GM21619 (cell line): Measurements from ENCODE around the gene SLC35F4.

Experiments used
- ATAC-seq: cut with Tn5 transposase; IDR thresholded peaks from one replicate; pipeline ENCODE4 v1.9.1; 2021; ENCODE audit not compliant: unreplicated experiment

Gene SLC35F4

DNA sequence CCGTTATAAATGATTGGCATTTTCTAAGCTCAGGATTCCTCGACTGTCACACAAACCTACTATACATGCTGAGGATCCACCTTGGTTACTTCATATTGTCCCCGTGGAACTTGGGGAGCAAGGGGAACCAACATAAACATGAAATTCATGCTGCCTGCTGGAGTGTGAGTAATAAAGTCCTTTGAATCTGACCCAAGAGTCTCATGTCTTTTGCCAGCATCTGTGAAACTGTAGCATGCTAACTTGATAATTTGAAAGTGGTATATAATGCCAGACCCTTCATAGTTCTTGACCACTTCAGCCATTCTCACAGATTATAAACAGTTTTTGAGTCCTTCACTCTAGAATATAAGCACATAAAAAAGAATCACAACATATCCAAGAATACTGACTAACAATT lies 17.1 kb downstream of the SLC35F4 start:
- no peak for ATAC-seq

DNA sequence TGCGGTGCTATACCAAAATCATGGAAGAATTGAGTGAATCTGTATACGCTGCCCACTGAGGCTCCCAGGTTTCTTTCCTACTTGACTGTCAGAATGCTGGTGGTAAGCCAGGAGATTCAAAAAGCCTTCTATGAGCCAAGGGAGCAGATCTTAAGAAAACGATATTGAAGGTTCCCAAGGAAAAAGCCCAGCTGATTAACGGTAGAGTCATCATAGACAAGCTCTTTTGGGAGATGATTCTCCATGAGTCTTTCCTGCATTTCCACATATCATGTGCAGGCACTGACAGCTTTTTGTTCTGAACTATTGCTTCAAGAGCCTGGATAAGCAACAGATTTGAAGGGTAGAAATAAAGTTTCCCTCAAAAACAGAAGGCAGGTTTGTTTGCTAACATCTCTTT lies 17.5 kb downstream of the SLC35F4 start:
- ATAC-seq, result no peak

DNA sequence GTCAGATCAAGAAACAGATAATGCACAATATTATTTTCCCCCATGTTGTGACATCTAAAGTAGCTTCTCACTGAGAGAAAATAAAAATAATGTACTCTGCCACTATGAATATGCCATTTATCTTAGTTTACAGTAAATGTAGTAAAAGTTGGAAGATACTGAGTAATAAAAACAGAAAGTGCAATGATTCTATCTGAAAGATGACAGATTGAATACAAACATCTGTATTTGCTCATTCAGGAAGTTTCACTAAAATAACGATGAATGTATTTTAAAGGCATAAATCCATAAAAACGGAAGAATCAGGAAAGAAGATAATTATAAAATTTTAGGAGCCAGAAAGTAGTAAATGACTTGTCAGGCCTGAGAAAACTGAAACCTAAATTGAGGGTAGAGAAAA lies 18.2 kb downstream of the SLC35F4 start:
- ATAC-seq, result no peak

DNA sequence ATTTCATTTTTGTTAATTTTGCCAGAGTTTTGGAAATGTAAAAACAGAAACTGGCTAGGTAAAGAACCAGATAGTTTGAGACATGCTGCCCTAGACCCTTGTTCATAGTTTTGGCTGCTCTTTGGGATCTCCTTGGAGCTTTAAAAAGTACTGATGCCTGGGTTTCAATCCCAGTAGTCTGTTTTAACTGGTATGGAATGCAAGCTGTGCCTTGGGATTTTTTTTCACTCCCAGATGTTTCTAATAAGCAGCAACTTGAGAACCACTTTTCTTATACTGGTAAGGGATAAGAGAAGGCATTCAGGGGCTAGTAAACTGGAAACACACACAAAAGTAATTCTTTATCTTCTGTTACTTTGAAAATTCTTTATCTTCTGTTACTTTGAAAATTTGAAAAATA lies 18.8 kb downstream of the SLC35F4 start:
- no peak for ATAC-seq

DNA sequence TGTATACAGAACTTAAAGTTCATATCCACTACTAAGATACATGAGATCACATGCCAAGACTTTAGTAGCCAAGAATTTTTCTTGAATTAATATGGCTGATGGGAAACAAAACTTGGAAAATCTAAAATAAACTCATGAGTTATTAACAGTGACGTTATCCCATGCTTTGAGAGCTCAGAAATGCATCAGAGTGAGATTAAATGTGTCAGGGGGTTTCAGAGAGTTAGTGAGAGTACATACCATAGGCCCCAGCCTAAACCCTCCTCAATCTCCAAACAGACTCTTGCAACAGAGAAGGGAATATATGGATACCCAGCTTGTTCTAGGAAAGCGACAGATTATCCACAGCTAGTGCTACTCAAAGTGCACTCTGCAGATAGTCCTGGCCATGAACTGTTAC lies 19.3 kb downstream of the SLC35F4 start:
- ATAC-seq, result no peak

DNA sequence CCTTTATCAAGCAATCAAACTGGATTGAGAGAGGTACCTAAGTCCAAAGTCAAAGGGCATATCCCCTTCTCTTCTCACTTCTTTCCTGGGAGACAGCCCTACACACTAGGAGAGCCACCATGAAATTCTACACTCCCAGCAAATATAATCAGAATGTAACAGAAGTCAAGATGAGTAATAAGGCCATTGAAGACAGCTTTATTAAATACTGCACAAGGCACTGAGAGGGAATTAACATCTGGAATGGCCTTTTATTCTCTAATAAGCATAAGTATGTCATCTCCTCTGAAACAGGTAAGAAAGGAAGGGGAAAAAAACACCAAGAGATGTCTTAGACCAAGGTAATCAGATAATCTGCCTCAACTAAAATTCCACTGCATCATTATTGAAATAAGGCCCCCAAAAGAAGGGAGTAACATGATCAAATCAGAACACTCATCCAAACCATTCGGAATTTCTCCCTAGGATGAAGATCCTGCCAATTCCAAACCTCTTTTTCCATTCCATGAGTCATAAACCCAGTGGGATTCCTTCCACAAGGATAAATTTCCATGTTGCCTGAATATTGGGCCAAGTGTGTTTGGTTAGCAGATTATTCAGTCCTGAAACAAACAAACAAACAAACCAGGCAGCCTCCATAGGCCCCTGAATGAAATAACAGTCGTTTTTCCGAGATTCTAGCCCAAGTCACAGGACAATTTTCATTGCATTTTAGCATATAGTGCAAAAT lies 19.9 kb downstream of the SLC35F4 start:
- ATAC-seq, result no peak

DNA sequence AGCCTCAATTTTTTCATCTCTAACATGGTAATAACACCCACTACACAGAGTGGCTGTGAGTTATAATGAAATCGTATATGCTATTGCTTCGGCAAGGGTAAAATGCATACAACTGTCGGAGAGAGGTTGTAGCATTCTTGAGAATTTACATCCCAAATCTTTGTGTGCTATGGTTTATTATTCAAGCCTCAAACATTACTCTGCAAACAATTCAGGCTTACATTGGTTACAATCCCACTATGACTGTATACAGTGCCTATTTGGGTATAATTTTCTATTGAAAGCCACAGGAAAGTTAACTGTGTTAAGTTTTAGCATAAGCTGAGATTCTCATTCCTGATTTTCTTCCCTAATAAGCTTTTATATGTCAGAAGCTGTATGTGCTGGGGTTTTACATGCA lies 20.6 kb downstream of the SLC35F4 start:
- no peak for ATAC-seq

DNA sequence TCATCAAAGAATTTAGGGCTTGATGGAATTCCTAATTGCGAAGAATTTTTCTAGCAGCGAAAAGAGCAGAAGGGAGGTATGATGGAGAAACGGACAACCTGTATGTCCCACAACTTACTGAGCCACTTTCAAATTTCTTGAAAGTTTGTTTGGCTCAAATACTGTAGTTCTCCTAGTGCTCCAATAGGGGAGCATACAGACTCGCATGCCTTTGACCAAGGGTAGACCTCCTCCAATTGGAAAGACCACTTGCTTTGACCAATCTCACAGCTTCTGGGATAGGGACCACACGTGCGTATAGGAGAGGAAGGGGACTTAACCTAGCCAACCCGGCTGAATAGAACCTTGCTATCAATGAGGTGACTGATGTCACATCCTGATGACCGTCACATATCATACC lies 28.6 kb downstream of the SLC35F4 start:
- no peak for ATAC-seq

DNA sequence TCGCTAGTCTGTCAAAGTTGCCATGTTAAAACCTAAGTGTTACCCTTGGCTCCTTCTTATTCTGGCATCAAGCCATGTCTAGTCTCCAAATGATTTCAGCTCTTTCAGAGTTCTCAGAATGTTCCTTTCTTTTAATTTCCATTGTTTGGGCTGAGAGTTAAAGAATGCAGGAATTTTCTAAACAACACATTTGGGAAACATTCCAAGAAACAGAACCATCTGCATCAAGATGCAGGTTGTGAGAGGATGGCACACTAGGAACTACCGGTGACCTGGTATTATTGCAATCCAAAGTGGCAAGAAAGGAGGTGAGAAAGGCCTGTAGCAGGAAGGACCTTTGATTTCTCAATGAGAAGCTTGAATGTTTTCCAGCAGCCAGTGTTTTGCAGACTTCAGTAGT lies 30.1 kb downstream of the SLC35F4 start:
- no peak for ATAC-seq

DNA sequence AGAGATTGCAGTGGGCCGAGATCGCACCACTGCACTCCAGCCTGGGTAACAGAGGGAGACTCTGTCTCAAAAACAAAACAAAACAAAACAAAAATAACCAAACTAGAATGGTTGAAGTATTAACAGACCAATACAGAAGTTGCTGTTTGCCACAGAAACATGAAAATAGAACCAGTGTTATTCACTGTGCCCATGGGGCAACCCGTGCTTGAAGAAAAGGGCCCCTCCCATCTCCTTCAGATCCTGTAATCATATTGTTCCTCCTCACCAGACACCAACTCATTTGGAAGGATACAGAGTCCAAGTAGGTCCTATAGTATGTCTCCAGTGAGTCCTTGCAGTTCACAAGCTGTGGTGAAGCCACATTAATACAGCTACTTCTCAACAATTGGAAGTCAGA lies 30.9 kb downstream of the SLC35F4 start:
- ATAC-seq, result no peak

DNA sequence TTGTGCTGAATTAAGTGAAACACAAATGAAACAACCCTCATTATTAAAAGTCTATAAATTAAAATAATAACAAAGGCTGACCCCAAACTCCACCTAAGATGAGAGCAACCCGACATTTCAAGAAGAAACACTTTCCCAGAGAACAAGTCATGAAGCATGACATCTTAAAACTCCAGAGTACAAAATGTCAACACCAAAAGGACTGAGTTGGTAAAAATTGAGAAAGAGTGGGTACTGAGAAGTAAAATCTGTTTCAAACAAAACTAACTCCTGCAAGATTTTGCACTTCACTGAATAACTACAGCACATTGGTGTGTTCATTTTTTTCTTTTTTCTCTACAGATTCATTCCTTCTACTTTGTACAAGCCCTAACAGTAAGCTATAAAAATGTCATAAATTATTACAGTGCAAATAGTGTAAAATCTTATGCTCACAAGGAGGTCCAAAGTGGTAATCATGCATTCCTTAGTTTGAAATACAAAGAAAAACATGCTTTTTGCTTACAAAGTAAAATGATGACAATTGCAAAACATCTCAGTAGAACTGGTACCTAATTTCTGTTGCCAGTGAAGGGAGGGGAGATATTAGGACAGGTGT lies 31.8 kb downstream of the SLC35F4 start:
- no peak for ATAC-seq

DNA sequence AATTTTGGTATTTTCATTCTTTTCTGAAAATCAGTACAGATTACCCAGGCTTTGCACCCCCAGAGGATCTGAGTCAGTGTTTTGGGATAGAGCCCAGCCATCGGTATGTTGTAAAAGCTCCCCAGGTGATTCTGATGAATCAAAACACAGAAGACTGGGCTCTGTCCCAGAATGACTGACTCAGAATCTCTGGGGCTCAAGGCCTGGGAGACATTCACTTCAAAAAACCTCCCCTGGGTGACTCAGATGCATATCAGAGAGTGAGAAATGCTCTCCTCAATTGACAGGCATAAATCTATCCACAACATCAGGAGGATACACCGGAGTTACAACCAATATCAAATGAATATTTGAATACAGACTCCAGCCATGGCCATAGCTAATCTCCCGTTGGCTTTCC lies 32.6 kb downstream of the SLC35F4 start:
- no peak for ATAC-seq

DNA sequence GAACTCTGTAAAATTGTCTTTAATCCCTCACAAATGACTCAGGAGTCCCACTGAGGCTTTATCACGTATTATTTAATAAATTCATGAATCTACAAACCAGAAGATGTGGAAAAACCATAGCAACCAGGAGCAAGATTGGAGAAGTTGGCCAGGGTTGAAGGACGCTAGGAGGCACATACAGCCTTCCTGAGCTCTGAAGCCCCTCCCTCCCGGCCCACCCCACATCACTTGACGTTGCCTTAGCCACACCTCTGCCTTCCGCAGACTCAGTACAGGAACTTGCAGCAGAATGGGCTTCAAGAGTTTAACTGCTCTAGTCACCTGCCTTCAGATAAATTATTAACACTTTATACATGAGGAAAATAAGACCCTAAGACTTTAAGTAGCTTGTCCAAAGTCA lies 33.9 kb downstream of the SLC35F4 start:
- ATAC-seq, result no peak

DNA sequence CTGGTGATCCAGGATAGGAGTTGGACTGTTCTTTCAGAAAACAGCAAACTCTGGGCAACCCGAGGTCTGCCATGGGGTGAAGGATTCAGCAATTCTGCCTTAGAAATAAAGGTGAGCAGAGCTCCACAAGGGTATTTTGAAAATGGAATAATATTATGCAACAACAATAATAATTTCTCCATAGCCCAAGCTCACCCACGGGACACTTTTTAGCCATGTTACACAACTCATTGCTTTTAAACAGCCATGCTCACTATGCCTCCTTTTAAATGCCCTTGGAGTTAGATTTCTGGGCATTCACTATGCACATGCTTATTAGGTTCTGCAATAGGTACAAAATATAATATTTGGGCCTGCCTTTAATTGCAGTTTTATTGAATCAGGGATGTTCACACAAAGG lies 37.2 kb downstream of the SLC35F4 start:
- no peak for ATAC-seq

DNA sequence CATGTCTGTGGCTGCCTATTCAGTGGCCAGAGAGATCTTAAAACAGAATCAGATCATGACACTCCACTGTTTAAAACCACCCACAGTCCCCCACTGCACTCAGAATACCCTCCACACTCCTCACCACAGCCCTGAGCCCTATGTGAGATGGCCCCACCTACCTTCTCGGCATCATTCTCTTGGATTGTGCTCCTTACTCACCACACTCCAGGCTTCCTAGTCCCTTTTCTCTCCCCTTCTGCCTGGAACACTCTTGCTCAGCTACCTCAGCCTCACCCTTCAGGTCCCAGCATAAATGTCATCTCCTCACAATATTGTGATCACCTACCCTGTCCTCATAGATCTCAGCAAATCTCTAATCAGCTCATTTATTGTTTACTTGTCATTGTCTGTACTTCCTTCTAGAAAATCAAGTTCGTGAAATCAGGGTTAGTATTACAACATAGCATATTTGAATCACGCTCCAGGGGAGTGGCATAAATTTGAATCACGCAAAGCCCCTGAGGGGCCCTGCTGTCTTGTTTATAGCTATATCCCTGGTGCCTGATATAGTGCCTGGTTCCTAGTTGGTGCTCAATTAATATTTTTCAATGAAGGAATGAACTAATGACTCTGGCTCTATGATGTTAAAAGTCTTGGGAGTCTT lies 42.8 kb downstream of the SLC35F4 start:
- no peak for ATAC-seq

DNA sequence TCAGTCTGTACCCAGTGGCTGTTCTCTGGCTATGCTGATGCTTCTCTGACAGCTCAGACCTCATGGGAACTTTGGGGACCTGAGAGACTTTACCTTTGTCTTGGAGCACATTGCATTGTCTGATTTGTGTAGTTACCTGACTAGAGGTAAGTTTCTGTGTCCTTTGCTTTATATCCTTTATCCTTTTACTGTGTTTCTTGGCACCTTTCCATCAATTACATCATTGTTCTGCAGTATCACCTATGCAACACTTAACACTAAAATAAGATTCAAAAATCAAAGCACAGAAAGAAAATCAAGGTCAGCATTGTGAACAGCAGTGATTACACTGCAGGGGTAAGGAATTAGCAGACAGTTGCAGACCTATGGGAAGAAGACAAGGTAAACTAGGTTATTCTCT lies 43.8 kb downstream of the SLC35F4 start:
- ATAC-seq, result no peak

DNA sequence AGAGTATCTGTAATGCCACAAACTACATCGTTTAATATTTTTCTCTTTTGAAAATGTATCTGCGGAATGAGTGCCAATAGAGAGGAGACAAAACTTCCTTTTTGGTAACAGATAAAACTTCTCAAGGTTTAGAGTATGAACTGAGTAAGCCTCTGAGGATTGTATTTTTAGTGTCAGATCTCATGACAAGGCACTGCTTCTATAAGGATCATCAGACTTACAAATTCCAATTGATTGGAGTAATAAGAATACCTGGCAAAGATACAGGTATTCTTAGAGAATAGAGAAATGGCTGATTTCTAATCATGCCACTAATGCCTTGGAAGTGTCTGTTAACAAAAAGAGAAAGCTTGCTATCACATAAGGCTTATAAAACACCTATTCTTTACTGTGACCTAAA lies 45.3 kb downstream of the SLC35F4 start:
- no peak for ATAC-seq

DNA sequence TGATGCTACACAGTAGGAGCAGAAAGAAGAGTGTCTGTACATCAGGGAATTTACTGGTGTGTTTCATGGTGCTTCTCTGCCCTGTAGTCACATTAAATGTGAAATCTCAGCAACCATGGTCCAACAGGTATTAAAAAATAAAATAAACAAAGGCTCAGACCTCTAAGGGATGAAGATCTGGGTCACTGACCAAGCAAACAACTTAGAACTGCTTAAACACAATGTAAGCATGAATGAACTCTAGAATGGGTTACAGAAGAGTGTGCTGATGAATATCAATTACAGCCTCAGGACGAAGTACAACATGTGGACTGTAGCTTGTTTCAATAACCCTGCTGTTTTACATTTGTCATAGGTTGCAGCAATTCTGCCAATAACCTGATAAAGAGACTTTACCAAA lies 47.4 kb downstream of the SLC35F4 start:
- no peak for ATAC-seq

DNA sequence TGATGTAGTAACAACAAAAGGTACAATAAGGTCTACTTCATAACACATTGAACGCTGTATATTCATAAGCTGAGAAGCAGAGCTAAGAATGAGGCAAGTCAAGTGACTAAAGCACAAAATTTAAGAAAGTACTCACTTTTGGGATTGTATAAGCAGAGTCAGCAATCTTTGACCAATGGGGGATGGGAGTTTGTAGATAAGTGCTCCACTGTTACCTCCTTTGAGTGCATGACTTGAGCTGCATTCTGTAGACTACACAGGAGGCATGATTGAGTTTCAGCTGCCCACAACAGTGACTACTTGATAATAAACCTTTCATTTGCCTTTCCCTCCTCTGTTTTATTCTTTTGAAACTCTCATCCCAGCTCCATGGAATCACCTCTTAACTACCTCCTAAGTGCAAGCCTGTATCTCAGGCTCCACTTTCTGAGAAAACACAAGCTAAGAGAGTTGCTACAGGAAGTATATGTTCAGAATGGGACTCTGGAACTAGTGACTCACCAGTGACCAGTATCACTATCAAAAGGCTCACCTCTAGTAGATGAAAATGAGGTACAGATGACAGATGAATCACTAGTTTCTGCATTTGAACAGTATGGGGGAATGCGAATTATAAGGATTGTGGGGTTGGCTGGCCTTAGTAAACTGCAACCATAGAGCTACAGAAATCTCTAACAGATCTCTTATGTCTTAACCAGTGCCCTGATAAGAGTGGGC lies 49.2 kb downstream of the SLC35F4 start:
- ATAC-seq, result peak; percentile 89

DNA sequence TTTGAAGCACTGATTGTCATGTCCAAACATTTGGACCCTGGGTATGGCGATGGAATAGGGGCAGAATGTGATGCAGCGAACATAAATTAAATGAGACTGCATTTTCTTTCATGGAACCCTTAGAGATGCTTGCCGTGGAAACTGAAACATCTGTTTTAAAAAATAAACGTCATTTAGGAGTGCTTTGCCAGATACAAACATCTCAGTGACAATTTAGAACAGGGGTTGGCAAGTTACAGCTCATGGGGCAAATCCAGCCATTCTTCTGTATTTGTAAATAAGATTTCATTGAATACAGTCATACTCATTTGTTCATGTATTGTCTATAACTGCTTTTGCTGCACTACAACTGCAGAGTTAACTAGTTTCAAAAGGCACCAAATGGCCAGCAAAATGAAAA lies 51.2 kb downstream of the SLC35F4 start:
- no peak for ATAC-seq

DNA sequence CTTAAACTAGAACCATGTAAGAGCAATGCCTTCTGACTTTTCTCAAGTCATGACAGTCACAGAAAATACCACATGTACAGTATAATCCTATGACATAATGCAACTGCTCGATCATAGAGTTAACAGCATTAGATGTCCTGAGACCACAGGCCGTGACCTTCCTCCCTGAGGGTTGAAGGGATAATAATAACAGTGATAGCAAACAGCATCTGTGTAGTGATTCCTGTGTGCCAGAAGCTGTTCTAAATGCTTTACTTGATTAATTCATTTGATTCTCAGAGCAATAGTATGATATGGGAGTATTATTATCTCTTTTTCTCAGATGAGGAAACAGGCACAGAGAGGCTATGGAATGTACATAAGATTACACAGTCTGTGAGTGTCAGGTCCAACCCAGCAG lies 53.2 kb downstream of the SLC35F4 start:
- no peak for ATAC-seq

DNA sequence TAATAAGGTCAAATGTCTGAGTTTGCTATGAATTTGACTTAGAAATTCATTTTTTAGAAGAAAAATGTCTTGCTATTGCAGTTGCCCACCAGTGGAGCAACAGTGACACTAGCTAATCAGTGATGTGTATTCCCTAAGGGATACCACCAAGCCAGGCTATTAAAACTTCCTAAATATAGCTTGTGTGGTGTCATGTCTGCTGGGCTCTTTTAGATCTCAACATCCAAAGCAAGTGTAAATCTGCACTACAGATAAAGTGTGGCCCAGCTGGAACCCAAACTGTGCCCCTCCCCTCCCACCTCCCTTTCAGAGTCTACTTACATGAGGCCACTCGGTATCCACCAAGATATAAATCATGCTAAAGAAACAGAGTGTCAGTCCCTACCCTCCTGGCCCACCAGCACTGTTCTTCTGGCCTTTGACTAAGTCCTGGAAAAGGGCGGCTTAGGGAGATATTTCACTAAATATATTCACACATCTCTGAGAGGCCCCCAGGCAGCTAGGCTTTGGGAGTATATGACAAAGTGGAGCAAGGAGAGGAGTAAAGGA lies 53.8 kb downstream of the SLC35F4 start:
- ATAC-seq, result no peak
